GM11168 (cell line): ENCODE measurements around the gene MTARC1.

ENCODE experiments used
- in situ Hi-C: fragments of 300-500 bp; cut with MboI; formaldehyde crosslinking; loops from one replicate; pipeline ENCODE4 v1.12.0; 2022; ENCODE audit warnings: low sequenced_read_pairs; ENCODE audit not compliant: unreplicated experiment

Gene MTARC1

DNA sequence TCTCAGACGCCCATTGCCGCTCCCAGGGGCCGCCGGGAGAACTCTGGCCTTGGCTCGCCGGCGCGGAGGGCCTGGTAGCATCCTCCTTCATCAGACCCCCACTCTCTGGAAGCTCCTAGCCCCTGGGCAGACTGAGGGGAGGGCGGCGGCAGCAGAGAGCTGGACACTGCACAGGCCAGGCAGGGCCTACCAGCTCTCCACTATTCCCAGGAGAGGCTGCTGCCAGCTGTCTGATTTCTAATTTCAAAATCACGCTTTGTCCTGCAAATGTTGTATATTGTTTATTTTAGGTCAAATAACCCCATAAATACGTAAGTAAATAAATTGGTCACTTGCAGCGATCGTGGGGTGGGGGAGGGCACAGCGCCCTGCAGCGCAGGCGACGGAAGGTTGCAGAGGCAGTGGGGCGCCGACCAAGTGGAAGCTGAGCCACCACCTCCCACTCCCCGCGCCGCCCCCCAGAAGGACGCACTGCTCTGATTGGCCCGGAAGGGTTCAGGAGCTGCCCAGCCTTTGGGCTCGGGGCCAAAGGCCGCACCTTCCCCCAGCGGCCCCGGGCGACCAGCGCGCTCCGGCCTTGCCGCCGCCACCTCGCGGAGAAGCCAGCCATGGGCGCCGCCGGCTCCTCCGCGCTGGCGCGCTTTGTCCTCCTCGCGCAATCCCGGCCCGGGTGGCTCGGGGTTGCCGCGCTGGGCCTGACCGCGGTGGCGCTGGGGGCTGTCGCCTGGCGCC, at the start of gene MTARC1:
Gene MTARC1 (plus strand): TSS at position 577 of the 732 bp plus-strand sequence. CDS start 32 bp downstream, at position 609.
- in situ Hi-C loops: loop anchor here (10.0 to 25.0 kb wide), 2 partner anchors 102 to 499 kb away; no protein-coding TSS in a partner anchor

DNA sequence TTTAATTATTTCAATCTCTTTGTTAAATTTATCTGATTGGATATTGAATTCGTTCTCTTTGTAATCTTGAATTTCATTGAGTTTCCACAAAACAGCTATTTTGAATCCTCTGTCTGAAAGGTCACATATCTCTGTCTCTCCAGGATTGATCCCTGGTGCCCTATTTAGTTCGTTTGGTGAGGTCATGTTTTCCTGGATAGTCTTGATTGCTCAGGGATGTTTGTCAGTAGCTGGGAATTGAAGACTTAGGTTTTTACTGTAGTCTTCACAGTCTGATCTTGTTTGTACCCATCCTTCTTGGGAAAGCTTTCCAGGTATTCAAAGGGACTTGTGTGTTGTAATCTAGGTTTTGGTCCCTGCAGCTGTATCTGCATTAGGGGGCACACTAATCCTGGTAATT, 45.4 kb upstream of the MTARC1 start:
- in situ Hi-C loops: no loop called here

DNA sequence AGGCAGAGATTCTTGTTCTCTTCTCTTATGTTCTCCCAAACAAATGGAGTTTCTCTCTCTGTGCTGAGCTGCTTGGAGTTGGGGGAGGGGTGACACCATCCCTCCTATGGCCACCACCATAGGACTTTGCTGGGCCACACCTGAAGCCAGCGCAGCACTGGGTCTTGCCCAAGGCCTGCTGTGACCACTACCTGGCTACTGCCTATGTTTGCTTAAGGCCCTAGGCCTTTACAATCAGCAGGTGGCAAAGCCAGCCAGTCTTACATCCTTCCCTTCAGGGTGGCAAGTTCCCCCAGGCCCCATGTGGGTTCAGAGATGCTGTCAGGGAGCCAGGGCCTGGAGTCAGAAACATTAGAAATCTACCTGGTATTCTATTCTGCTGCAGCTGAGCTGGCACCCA, 44.9 kb upstream of the MTARC1 start:
- in situ Hi-C loops: no loop called here

DNA sequence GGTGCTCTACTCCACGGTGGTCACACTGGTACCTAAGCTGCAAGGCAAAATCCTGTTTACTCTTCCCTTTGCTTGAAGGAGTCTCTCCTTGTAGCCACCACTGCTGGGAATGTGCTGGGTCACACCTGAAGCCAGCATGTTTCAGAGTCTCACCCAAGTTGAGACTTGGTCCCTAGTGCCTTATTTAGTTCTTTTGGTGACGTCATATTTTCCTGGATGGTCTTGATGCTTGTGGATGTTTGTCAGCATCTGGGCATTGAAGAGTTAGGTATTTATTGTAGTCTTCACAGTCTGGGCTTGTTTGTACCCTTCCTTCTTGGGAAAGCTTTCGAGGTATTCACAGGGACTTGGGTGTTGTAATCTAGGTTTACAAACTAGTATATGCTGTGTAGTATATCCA, 44.2 kb upstream of the MTARC1 start:
- in situ Hi-C loops: no loop called here

DNA sequence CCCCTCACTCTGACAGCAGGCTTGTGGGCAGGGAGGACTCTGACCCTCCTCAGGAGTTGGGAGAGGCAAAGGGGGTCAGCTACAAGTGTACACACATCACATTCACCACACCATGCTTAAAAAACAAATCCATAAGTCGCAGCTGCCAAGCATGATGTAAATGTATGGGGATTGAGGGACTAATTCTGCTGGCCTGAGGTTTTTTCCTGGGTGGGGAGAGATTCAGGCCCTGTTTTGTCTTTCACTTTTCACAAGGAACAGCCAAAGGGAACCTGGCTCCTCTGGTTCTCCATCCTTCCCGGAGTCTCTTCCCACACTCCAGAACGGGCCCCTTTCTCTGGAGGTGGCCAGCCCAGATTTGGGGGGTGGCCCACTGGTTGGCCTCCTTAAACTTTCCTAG, 39.9 kb upstream of the MTARC1 start:
- in situ Hi-C loops: no loop called here

DNA sequence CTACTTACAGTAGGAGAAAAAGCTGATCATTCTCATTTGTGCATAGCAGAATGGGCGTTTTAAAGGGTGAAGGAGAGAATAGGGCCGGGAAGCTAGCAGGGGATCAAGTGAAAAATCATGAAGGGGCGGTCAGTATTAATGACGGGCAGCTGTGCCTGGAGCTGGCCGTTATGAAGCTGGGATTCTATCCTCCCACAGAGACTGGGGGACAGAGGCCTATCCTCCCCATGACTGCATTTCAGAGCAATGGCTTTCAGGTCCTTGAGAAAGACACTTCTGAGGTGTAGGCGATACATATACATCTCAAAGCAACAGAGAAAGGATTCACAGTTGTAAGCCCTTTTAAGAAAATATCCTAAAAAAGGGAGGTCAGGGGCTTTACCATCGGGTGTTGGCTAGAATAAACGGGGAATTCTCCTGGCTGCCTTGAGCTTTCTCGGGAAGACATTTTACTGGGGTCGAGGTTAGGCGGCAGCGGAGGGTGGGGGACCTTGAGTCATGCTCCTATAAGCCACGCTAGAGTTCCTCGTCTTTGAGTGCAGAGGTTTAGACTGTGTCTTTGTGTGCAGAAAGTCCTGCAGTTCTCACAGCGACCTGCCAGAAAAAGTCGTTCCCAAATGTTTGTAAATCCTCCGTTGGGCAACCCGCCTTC, 39.1 kb upstream of the MTARC1 start:
- in situ Hi-C loops: no loop called here

DNA sequence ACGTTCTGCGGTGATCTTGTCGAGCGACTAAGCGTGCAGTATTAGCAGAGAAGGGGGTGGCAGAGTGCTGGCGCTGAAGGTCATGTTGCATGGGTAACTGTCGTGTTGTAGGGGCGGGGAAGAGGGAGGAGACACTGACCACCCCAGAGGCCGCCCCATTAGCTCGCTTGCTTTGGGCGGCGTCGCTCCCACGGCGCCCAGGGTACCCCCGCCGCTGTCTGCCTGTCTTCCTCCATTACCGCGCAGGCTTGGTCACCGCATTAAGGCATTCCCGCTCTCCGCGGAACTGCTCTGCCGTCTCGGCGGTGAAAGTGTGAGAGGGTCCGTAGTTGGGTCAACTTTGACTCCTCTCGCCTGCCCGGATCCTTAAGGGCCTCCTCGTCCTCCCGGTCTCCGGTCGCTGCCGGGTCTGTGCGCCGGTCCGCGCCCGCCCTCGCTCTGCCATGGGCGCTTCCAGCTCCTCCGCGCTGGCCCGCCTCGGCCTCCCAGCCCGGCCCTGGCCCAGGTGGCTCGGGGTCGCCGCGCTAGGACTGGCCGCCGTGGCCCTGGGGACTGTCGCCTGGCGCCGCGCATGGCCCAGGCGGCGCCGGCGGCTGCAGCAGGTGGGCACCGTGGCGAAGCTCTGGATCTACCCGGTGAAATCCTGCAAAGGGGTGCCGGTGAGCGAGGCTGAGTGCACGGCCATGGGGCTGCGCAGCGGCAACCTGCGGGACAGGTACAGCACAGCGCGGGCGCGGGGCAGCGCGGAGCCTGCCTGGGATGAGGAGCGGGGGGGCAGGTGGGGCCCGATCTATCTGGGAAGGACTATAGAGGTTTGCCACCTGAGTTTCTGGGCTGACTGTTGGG, 38.4 kb upstream of the MTARC1 start, which contains the start of gene MTARC2:
Gene MTARC2 (plus strand): TSS at position 234 of the 846 bp plus-strand sequence. CDS start 210 bp downstream, at position 444.
- in situ Hi-C loops: no loop called here

DNA sequence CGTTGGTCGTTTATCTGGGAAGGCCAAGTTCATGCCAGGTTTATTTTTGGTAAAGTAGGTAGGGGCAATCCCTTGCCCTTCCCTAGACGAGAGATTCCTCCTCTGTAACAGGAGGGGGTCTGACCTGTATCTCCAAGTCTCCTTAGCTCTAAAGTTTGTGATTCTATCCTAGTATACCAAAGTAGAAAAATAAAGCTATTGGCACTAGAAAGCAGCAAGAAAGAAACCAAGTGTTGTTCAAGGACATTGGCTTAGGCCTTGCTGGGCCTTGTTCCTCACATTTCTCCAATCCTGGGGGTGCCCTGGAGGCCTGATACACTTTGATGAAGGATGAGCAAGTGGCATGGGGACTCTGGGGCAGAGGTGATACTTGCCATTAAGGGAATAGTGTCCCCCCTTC, 37.8 kb upstream of the MTARC1 start:
- in situ Hi-C loops: no loop called here

DNA sequence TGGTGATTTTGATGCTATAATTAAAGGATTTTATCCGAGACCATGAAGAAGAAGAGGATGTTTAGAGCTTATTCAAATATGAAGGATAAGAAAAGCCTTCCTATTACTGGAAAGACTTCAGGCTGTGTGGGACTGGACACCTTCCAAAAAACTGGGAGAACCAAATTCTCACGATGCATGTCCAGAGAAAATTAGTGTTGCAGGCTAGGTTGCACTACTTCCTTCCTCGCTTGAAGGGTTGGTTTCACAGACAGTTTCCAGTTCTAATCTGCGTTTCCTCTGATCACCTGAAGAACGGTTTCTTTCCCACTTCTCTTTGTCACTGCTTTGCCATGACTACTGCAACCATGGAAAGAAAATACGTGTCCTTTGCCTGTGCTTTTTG, 36.6 kb upstream of the MTARC1 start:
- in situ Hi-C loops: no loop called here

DNA sequence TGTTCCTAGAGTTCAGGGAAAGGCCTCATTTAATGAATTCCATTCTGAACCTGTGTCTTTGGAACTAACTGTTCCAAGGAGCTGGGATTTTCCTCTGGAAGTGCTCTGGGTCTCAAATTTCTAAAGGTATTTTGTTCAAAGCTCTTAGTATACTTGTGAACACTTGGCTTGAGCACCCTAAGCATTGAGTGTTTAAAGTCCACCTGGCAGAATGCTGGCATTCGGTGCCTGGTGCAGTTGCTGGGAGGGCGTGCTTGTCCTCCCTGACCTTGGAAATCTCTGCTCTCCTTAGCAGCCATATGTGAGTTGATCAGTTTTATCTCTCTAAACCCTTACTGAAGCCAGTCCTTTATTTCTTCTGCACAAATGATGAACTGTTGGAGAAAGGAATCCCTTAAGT, 35.6 kb upstream of the MTARC1 start:
- in situ Hi-C loops: no loop called here

DNA sequence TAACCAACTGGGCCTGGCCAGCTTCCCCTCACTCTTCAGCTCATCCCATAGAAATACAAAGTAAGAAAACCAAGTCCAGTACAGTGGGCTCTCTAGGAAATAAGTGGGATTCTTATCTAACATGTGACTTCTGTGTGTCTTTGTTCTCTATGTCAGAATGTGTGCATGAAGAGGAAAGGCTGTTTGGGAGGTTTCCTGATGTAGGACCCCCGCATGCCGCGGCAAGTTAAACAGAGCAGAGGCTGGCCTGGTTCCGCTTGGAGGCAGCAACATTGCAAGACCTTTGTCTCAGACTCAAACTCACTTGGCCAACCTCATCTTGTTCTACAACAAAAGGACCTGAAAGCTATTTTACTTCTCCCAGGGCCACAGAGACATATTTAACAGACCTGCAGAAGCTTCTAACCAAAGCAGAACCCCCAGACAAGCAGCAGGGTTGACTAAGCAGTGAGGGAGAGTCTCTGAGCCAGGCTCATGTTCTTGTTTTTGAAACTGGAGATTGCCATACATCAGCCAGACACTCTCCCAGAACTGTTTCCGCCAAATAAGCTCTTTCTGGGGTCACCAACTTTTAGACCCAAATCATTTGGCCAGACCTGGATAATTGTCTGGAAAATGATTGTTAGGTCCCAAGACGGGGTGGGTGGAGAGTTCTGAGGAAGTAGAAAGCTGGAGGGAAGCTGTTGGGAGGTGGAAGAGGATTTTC, 32.3 kb upstream of the MTARC1 start:
- in situ Hi-C loops: no loop called here

DNA sequence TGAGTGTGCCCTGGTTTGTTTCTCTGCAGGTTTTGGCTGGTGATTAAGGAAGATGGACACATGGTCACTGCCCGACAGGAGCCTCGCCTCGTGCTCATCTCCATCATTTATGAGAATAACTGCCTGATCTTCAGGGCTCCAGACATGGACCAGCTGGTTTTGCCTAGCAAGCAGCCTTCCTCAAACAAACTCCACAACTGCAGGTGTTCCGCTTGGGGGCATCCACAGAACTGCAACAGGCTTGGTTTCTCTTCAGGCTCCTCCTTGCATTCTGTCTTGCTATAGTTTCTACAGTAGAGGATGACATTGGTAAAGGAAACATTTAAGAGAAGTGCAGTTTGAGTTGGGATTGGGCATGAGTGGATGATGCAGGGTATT, 31.8 kb upstream of the MTARC1 start:
- in situ Hi-C loops: no loop called here

DNA sequence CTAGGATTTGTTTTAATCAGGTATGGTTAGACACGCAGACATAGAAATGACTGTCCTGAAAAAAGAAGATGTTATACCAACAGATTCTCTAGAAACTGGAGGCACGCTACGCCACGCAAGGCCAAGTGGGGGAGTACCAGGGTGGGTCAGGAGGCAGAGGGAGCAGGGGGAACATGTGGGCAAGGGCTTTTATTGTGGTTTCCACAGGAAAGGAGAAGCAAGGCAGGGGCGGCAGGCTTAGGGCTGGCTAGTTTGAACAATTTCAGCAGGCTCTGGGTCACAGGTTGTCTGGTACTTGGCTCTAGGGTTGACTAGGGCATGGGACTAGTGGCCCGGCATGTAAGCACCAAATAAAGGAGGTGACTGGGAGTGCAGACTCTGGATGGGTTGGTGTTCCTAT, 31.4 kb upstream of the MTARC1 start:
- in situ Hi-C loops: no loop called here

DNA sequence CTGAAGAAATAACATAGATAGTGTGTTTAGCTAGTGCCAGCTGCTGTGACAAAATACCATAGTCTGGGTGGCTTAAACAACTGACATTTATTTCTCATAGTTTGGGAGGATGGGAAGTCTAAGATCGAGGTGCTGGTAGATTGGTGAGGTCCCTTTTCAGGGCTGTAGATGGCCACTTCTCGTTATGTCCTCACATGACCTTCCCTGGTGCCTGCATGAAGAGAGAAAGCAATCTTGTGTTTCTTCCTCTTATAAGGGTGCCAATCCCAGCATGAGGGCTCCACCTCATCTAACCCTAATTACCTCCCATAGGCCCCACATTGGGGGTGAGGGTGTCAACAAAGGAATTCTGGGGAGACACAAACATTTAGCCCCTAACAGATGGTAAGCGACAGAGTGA, 29.3 kb upstream of the MTARC1 start:
- in situ Hi-C loops: no loop called here

DNA sequence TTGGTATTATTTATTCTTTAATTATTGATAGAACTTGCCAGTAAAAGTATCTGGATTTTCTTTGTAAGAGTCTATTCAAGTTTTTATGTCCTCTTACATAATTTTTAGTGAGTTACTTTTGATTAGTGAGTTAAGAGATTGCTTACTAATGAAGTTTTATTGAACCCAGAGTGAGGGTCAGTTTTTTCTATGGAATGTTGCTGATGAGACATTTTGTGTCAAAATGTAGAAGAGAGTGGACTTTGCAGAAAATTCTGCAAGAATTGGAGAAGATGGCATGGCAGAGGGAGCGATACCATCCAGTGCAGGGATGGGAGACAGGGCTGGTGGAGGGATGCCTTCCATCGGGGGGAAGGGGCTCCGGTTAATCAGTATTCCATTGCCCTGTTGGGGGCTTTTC, 27.6 kb upstream of the MTARC1 start:
- in situ Hi-C loops: no loop called here

DNA sequence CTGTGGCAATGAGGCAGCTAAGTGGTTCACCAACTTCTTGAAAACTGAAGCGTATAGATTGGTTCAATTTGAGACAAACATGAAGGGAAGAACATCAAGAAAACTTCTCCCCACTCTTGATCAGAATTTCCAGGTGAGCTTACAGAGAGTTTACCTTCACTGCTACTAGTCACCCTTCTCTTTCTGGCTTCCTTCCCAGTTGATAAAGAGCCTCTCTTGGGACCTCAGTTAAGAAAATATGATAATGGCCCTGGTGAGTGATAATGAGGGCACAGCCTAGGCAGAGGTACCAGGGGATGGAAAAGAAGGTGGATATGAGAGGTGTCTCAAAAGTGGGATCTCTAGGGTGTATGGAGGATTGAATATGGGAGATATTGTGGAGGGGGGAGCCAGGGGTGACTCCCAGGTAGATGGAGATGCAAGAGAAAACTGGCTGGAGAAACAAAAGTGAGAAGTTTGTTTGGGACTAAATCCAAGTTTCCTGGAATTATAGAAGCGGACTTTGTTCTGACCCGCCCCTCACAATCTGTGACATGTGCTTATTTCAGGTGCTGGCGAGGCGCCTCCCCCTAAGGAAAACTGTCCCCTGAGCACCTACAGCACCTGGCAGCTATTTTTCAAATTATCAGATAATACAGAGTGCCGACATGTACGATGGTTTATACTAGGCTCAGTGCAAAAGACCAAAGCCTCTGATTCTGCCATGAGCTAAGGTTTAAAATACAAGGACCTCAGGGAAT, 24.9 kb upstream of the MTARC1 start:
- in situ Hi-C loops: no loop called here

DNA sequence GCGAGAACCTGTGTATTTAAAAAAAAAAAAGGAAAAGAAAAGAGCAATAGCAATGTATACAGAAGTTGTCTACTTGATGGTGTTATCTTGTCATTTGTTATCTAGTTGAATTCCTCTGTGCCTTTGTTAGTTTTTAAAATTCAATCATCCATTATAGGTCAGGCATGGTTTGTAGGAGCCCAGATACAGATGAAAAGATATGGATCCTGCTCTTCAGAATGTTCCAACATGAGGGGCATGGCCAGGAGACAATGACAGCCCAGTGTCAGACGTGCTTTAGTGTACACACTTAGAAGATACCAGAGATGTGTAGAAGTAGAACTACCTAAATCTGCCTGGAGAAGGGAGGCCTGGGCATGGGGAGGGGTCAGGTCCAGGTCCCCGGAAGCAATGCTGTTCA, 22.0 kb upstream of the MTARC1 start:
- in situ Hi-C loops: no loop called here

DNA sequence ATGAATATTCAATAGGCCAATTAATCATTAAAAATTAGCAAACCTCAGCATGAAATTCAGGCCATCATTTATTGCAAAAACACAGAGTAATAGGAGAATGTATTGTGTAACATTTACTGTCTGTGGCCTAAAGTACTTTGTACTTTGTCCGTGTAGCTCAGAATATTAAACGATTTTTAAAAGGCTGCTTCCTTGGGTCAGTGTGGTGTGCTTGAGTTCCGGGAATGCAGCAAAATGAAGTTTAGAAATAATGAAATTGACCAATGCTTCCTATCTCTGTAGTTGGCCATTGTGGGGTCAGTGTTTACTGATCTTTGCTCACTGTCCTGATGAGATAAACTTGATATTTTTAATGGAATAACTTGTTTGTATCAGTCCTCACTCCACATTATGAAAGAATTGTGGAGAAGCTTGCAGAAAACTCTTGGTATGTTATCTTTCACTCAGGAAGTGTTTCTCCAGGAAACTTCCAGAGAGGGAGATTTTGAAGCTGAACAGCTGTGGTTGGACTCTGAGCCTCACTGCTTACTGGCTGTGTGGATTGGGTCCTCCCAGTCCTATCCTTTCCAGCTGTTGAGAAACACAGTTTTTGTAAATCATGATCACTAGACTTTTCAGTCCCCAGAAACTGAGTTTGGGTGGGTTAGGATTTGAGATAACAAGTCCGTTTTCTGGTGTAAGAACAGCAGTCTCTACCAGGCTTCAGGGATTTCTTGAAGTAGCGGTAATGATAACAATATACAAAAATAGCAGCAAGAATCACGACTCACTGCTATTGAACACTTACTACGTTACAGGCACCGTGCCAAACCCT, 19.2 kb upstream of the MTARC1 start:
- in situ Hi-C loops: no loop called here

DNA sequence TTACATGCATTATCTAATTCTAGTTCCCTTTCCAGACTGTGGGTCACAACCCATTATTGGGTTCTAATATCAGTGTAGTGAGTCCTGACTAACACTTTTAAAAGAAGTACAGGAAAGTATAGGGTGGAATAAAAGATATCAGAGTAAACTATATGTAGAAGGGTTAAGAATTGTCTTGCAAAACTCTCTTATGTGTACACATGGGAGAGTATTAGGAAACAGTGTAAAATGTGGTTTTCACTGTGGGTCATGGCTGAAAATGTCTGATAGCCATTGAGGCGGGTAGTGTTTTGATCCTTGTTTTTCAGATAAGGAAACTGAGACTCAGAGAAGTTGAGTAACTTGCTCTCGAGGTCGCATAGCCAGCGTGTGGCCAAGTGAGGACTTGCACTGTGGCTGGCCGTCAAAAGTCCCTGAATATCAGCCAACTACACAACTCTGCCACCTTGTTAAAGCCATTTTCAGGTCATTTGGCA, 18.5 kb upstream of the MTARC1 start:
- in situ Hi-C loops: no loop called here
